GM10248 (cell line): ENCODE measurements around the gene TBC1D4.

Experiments used
- CTCF ChIA-PET: fragments of 300-600 bp; sonication (Branson Sonifier 250); formaldehyde crosslinking; extraction: SDS; loops from one replicate; lab custom pipeline; 2021; ENCODE audit warnings: antibody characterized with exemption; lab: Yijun Ruan, JAX
- POLR2A ChIA-PET: fragments of 350-650 bp; sonication (Branson Sonifier 250); formaldehyde crosslinking; extraction: SDS; loops from one replicate; lab custom pipeline; 2020; ENCODE audit warnings: antibody characterized with exemption; lab: Yijun Ruan, JAX
- DNase-seq: peaks from one replicate; pipeline ENCODE4 v3.0.0; 2012; ENCODE audit errors: extremely low spot score
- TF ChIP-seq, protein P1 (sequence below): IDR thresholded peaks from 2 replicates; pipeline ENCODE4 v1.5.1; 2012; ENCODE audit warnings: mild to moderate bottlenecking, low read depth; ENCODE audit errors: extremely low read depth, missing control alignments, control extremely low read depth

The TBC1D4 gene

DNA sequence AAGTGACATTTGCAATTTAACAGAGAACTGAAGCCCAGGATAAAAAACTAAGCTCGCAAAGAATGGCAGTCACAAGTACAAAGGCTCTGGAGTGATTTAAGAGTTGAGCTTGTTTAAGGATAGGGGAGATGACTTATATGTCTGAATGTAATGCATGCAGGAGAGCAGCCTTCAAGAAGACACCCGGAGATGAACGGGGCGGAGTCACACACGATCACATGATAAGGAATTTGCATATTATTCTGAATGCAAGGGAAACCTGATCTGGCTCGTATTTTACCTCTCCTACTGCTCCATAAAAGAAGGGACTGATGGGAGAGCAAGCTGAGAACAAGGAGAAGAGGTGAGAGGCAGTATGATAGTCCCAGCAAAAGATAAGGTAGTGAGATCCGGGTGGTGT lies 12.9 kb downstream of the TBC1D4 start:
- CTCF ChIA-PET, result interaction anchor here (0.9 to 2.5 kb wide), 6 partner anchors 8 to 18 kb away, joined by 3 to 17 read pairs (median 4); partner anchors contain the start of gene TBC1D4
- DNase-seq, result no peak
- POLR2A ChIA-PET, result no interaction called here

DNA sequence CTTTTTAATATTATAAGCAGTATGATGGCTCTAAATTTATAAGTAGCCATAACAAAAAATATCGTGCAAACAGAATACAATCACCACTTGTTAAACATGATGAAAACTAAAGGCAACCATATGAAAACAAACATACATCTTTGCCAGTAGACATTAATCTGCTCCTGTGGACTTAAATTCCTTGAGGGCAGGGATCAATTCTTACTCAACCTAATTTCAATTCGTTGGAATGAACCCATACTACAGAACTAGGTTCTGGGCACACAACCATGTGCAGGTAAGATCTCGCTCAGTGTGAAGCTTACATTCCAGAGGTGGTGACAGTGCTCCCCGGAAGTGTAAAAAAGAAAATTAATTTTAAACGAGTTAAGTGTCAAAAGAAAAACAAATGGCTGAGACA lies 13.4 kb downstream of the TBC1D4 start:
- ChIA-PET POLR2A (no interaction called here), CTCF (interaction anchor here (0.9 to 2.5 kb wide), 9 partner anchors 9 to 96 kb away, joined by 3 to 17 read pairs (median 3); partner anchors contain the start of gene TBC1D4)
- TF ChIP-seq, protein P1, sequence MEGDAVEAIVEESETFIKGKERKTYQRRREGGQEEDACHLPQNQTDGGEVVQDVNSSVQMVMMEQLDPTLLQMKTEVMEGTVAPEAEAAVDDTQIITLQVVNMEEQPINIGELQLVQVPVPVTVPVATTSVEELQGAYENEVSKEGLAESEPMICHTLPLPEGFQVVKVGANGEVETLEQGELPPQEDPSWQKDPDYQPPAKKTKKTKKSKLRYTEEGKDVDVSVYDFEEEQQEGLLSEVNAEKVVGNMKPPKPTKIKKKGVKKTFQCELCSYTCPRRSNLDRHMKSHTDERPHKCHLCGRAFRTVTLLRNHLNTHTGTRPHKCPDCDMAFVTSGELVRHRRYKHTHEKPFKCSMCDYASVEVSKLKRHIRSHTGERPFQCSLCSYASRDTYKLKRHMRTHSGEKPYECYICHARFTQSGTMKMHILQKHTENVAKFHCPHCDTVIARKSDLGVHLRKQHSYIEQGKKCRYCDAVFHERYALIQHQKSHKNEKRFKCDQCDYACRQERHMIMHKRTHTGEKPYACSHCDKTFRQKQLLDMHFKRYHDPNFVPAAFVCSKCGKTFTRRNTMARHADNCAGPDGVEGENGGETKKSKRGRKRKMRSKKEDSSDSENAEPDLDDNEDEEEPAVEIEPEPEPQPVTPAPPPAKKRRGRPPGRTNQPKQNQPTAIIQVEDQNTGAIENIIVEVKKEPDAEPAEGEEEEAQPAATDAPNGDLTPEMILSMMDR, result no peak
- no peak for DNase-seq

More for the DNA sequence above, 12.9 kb downstream of the TBC1D4 start:
- TF ChIP-seq, protein P1, result no peak

DNA sequence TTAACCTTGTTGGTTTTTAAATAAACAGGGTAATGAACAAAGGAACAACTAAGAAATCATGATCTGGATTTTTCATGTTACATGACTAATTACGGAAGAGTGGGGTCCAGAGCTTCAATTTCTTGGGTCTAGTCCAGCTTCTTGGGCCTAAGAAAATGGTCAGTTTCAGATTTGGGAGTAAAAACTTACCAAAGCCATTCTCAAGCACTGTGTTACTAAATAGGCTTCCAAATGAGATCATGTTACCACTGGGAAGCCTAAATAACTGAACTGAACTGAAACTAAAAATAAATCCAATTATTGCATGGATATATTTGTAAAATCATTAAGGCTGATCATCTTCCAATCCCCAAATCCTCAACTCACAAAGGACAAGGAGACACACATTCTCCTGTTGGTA lies 13.9 kb downstream of the TBC1D4 start:
- ChIA-PET POLR2A (no interaction called here), CTCF (interaction anchor here (0.8 to 2.5 kb wide), 7 partner anchors 8 to 1513 kb away, joined by 3 to 13 read pairs (median 3); no protein-coding TSS in a partner anchor)
- TF ChIP-seq, protein P1, result no peak
- DNase-seq, result no peak

DNA sequence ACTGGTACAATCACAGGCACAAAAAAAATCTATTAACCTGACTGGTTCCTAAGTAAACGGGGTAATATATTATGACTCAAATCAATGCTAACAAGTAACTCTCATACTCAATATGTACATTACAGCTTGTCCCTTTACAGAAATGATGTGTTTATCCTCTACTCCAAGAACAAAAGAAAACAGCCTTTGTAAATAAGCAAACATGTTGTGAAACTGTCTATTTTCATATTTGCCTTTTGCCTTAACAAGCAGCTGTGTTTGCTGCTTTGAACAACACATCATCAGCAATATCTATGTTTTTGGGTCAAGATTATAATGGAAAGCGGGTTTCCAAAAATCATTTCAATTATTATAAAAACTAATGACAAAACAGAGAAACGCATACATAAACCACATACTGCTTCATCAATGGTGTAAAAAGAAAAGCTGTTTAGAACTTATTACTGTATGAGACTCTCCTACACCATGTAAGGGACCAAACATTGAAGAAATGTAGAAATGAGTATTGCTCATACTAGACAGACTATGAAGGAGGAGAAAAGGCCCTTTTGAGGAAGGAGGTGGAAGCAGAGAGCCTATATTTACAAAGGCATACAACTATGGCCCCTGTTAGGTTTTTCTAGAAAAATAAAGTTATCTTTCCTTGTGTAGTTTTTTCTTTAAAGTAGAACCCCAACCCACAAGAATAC lies 14.8 kb downstream of the TBC1D4 start:
- TF ChIP-seq, protein P1, result no peak
- POLR2A ChIA-PET, result no interaction called here
- CTCF ChIA-PET, result interaction anchor here (0.8 to 2.5 kb wide), 6 partner anchors 7 to 1514 kb away, joined by 3 to 13 read pairs (median 4); no protein-coding TSS in a partner anchor
- DNase-seq, result no peak

DNA sequence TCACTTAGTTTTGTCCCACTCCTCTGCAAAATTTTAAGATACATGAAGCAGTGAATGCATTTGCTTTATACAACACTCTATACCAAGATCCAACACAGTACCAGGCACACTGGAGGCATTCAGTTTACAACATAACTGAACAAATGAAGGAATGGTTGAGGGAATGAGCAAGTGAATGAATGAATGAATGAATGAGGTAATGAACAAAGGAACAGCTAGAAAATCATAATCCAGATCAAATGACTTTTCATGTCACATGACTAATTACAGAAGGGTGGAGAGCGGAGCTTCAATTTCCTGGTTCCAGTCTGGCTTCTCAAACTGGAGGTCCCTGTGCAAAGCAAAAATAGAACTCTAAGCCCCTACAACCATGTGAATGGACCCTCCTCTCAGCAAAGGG lies 16.7 kb downstream of the TBC1D4 start:
- TF ChIP-seq, protein P1, result no peak
- CTCF ChIA-PET, result no interaction called here
- no peak for DNase-seq
- POLR2A ChIA-PET, result no interaction called here

DNA sequence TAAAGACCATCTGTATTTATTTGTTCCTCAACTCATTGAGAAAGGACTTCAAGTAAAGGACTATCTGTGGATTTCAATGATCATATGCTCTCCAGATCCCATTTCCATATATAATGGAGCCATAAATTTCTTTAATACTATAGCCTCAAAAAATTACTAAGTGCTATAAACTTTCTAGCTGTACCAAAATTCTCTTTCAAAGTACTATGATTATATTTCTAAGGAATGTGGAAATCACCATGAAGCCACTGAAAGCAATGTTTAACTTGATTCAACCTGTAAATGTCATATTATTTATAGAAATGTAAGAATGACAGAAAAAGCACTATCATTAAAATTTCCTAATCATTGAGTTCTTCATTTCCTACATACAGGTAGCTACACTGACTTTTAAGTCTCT lies 20.7 kb downstream of the TBC1D4 start:
- POLR2A ChIA-PET, result no interaction called here
- TF ChIP-seq, protein P1, result no peak
- CTCF ChIA-PET, result interaction anchor here (0.8 to 3.4 kb wide), 4 partner anchors 7 to 91 kb away, joined by 3 to 13 read pairs (median 4); partner anchors contain the start of gene UCHL3
- DNase-seq, result no peak
